KG1 (cell line): ENCODE data around the gene ABTB1.

Experiments used
- DNase-seq: peaks from one replicate; lab custom pipeline; 2025; lab: John Stamatoyannopoulos, UW

Gene ABTB1

GRCh38 chr3:127720985-127721935 lies 48.5 kb downstream of the ABTB1 start:
- no peak for DNase-seq

GRCh38 chr3:127722091-127722784 lies 49.5 kb downstream of the ABTB1 start:
- no peak for DNase-seq

GRCh38 chr3:127723011-127723567 lies 50.3 kb downstream of the ABTB1 start:
- DNase-seq: no peak

GRCh38 chr3:127726894-127727293 lies 54.1 kb downstream of the ABTB1 start:
- no peak for DNase-seq

- DNase-seq: no peak
Measured at GRCh38 chr3:127728417-127729015, 55.8 kb downstream of the ABTB1 start.

- DNase-seq: no peak
Measured at GRCh38 chr3:127729556-127730056, 56.9 kb downstream of the ABTB1 start.

- no peak for DNase-seq
Measured at GRCh38 chr3:127730171-127730570, 57.4 kb downstream of the ABTB1 start.
